GM10847 (cell line): ENCODE data around the gene COQ10B.

ENCODE experiments used
- POLR2A ChIP-seq: IDR thresholded peaks from 2 replicates; pipeline ENCODE4 v1.6.1; 2011; ENCODE audit not compliant: insufficient read length; ENCODE audit errors: extremely low read depth

COQ10B gene

GRCh38 chr2:197453123-197453913 lies at the start of gene COQ10B:
Gene COQ10B (plus strand): TSS chr2:197453552. CDS start chr2:197453561, 9 bp downstream.
- peak; percentile 28 for TF ChIP-seq POLR2A

- no peak for TF ChIP-seq POLR2A
Observed at GRCh38 chr2:197405582-197405981, 47.8 kb upstream of the COQ10B start.

- no peak for TF ChIP-seq POLR2A
Observed at GRCh38 chr2:197414039-197414438, 39.3 kb upstream of the COQ10B start.

GRCh38 chr2:197414515-197414914 lies 38.8 kb upstream of the COQ10B start:
- TF ChIP-seq POLR2A, result no peak

GRCh38 chr2:197416268-197416667 lies 37.1 kb upstream of the COQ10B start:
- no peak for TF ChIP-seq POLR2A

GRCh38 chr2:197419438-197419837 lies 33.9 kb upstream of the COQ10B start:
- TF ChIP-seq POLR2A, result no peak

GRCh38 chr2:197423307-197423706 lies 30.0 kb upstream of the COQ10B start:
- no peak for TF ChIP-seq POLR2A

- no peak for TF ChIP-seq POLR2A
Observed at GRCh38 chr2:197425550-197425949, 27.8 kb upstream of the COQ10B start.

- no peak for TF ChIP-seq POLR2A
Observed at GRCh38 chr2:197426723-197427603, 26.4 kb upstream of the COQ10B start.

- TF ChIP-seq POLR2A, result no peak
Observed at GRCh38 chr2:197427986-197428385, 25.4 kb upstream of the COQ10B start.

- TF ChIP-seq POLR2A, result no peak
Observed at GRCh38 chr2:197431858-197432257, 21.5 kb upstream of the COQ10B start.

GRCh38 chr2:197433780-197434438 lies 19.4 kb upstream of the COQ10B start:
- TF ChIP-seq POLR2A, result no peak

GRCh38 chr2:197434541-197435513 lies 18.5 kb upstream of the COQ10B start, which contains the start of gene SF3B1:
Gene SF3B1 (minus strand): TSS chr2:197435028. CDS start chr2:197434999, 29 bp downstream.
- TF ChIP-seq POLR2A, result peak; percentile 81
